Measurements from ENCODE around the gene GDPD2. TPM values are rescaled to one million over a fixed set of nuclear protein-coding genes. Genes with fewer than 3 reads are reported as not detected.
A peak's percentile ranks its signal among the peaks of the same experiment; 100 is the strongest.

GDPD2 gene
- total RNA-seq, 4 donors from 2014 or later = not detected

DNA sequence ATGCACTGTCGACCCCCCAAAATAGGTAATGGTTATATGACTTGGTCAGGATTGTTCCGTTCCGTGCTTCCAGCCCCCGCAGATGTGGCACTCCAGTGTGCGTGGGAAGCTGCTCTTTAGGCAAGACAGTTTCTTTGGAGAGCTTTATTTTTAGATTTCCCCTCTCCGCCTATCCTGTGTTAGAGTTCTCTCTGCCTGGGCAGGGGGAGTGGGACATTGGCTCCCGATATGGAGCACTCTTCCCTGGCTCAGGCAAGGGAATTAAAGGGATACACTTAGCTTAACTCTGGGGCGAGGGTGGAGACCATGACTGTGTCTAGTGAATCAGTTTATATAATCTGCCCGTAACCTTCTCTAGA lies 57.5 kb downstream of the GDPD2 start:
- ATAC-seq (ENCODE audit: low FRiP score) (no peak), DNase-seq (ENCODE audit: low spot score) (no peak)
- TF ChIP-seq, protein P1, sequence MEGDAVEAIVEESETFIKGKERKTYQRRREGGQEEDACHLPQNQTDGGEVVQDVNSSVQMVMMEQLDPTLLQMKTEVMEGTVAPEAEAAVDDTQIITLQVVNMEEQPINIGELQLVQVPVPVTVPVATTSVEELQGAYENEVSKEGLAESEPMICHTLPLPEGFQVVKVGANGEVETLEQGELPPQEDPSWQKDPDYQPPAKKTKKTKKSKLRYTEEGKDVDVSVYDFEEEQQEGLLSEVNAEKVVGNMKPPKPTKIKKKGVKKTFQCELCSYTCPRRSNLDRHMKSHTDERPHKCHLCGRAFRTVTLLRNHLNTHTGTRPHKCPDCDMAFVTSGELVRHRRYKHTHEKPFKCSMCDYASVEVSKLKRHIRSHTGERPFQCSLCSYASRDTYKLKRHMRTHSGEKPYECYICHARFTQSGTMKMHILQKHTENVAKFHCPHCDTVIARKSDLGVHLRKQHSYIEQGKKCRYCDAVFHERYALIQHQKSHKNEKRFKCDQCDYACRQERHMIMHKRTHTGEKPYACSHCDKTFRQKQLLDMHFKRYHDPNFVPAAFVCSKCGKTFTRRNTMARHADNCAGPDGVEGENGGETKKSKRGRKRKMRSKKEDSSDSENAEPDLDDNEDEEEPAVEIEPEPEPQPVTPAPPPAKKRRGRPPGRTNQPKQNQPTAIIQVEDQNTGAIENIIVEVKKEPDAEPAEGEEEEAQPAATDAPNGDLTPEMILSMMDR (IDR thresholded peaks at IDR 0.05) = no peak

DNA sequence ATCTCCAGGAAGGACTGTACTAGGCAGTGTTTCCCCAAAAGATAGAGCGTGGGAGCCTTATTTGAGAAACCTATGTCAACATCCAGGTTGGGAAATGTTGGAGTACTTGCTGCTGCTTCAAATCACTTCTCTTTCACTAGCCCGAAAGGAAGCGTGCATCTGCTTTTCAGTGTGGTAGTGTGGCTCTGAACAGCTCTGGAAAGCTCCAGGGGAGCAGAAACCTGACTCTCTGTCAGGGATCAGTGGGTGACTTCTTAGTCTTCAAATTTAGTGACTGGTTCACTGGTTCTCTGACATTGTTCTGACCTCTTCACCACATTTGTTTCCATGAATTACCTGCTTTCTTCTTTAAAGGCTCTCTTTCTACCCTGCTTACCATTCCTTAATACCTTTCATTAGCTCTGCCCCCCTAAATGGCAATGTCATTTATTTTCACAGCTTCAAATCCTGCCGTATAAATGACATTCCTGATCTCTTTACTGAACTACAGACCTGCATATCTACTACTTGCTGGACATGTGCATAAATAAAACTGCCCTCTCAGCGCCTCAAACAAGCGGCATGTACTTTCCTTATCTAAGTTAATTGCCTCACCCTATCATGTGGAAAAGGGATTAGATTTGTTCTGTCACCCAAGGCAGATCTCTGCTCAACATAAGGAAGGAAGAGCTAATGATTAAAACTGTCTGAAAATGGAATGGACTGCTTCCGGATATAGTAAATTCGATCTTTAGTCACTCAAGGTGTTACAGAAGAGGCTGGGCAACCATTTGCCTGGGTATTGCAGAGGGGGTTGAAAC lies 58.6 kb downstream of the GDPD2 start:
- DNase-seq (ENCODE audit: low spot score) (no peak), ATAC-seq (ENCODE audit: low FRiP score) (no peak)
- TF ChIP-seq, protein P1 (IDR thresholded peaks at IDR 0.05) = no peak

DNA sequence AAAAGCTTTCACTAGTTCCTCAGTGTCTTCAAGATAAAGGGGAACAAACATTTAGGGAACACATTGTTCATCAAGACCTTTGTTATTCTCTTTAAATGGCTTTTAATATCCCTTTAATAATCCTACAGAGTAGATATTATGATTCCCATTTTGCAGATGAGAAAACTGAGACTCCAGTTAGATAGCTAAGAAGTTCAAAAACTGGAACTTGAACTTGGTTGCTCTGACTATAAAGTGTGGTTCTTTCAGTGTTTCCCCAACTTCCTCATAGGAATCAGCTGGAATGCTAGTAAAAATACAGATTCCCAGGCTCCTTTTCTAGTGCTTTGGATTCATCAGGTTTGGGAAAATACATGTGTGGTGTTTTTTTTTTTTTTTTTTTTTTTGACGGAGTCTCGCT lies 59.2 kb downstream of the GDPD2 start:
- TF ChIP-seq, protein P1 (IDR thresholded peaks at IDR 0.05) = no peak
- ATAC-seq (ENCODE audit: low FRiP score) = no peak
- DNase-seq (ENCODE audit: low spot score) = no peak

Small RNA genes lying within 50 kb of the gene (small RNA-seq; reads per million reads assigned to genes)
- gene RNU4-81P = not detected
- gene RNY4P23 = 7.1 reads per million, percentile 83 among the genes with 10 or more reads in this experiment

Other genes with a start within 250 kb of the GDPD2 start
- gene DGAT2L6, start 245.8 kb upstream of the GDPD2 start, total RNA-seq = not detected
- not detected for gene AWAT1, start 188.7 kb upstream of the GDPD2 start, total RNA-seq
- under 1 TPM in 2 of 4 donors, not detected in 2; 0.28 to 0.79 TPM for gene P2RY4, start 163.1 kb upstream of the GDPD2 start, total RNA-seq
- gene ARR3, start 155.0 kb upstream of the GDPD2 start, total RNA-seq = not detected
- gene RAB41, start 141.1 kb upstream of the GDPD2 start, total RNA-seq = not detected
- gene PDZD11, start 133.4 kb upstream of the GDPD2 start, total RNA-seq = 10 to 100 TPM; 20.7 to 31.7 (median 28.3) TPM
- 1 to 10 TPM in 1 of 4 donors, under 1 TPM in 2, not detected in 1; 0.09 to 1.2 (median 0.32) TPM for gene KIF4A, start 133.2 kb upstream of the GDPD2 start, total RNA-seq
- 1 to 10 TPM; 3.7 to 7.8 (median 5.3) TPM for gene DLG3, start 21.5 kb downstream of the GDPD2 start, total RNA-seq